BJ (cell line): ENCODE results near the gene HSPB2. TPM values are rescaled to one million over a fixed set of nuclear protein-coding genes. Genes with fewer than 3 reads are reported as not detected.

Source experiments
- CTCF ChIA-PET: fragments of 350-600 bp; formaldehyde crosslinking; extraction: SDS; loops from one replicate; lab custom pipeline; 2021; ENCODE audit warnings: antibody characterized with exemption, inconsistent platforms; lab: Yijun Ruan, JAX
- POLR2A ChIA-PET: fragments of 300-600 bp; sonication (Branson Sonifier 250); formaldehyde crosslinking; extraction: SDS; loops from one replicate; lab custom pipeline; 2021; ENCODE audit warnings: antibody characterized with exemption; lab: Charles Lee
- DNase-seq: peaks from one replicate; pipeline ENCODE4 v3.0.0-alpha.2; 2011; ENCODE audit warnings: low read depth
- H3K27me3 ChIP-seq: 2 replicates; pipeline ENCODE4 v1.6.0; 2011; ENCODE audit warnings: low read length; ENCODE audit not compliant: control insufficient read depth, insufficient read depth
- H3K36me3 ChIP-seq: 2 replicates; pipeline ENCODE4 v1.5.1; 2011; ENCODE audit warnings: low read length; ENCODE audit not compliant: control insufficient read depth, insufficient read depth
- H3K4me3 ChIP-seq: 2 replicates; pipeline ENCODE4 v1.5.1; 2011; ENCODE audit warnings: low read depth, mild to moderate bottlenecking, control low read depth, low read length
- CTCF ChIP-seq: IDR thresholded peaks from 2 replicates; pipeline ENCODE4 v1.5.1; 2011; ENCODE audit warnings: low read depth, mild to moderate bottlenecking, control low read depth, inconsistent platforms, low read length, moderate library complexity; ENCODE audit not compliant: insufficient read depth
- polyA plus RNA-seq: library from polyadenylated mRNA; depleted of rRNA; stranded (reverse); fragments of >200 nt; gene quantifications from 2 replicates; pipeline ENCODE4 v1.2.3, GENCODE V29; 2011

Gene HSPB2
- polyA plus RNA-seq, 1 experiment, result 4.0 TPM

GRCh38 chr11:111920908-111921307 lies 8.4 kb downstream of the HSPB2 start:
- CTCF ChIA-PET, result no interaction called here

GRCh38 chr11:111921541-111922230 lies 9.2 kb downstream of the HSPB2 start:
- no peak for DNase-seq
- Histone ChIP-seq H3K36me3 (no peaks in the 10 kb centered on the region), H3K4me3 (no peak overlapping the region), H3K27me3 (no peaks in the 10 kb centered on the region)
- POLR2A ChIA-PET, result no interaction called here
- CTCF ChIA-PET, result interaction anchor here (0.9 kb wide), 1 partner anchor 13 kb away, joined by 4 read pairs; no protein-coding TSS in a partner anchor
- TF ChIP-seq CTCF, result no peak

More at GRCh38 chr11:111920908-111921307, 8.4 kb downstream of the HSPB2 start:
- no peak for TF ChIP-seq CTCF
- H3K27me3 ChIP-seq, result no peaks in the 10 kb centered on the region
- H3K36me3 ChIP-seq, result no peaks in the 10 kb centered on the region
- POLR2A ChIA-PET, result no interaction called here
- no peak overlapping the region for H3K4me3 ChIP-seq
- no peak for DNase-seq

GRCh38 chr11:111922803-111923202 lies 10.3 kb downstream of the HSPB2 start:
- CTCF ChIA-PET, result interaction anchor here (0.9 kb wide), 1 partner anchor 52 kb away, joined by 3 read pairs; no protein-coding TSS in a partner anchor
- POLR2A ChIA-PET, result no interaction called here
- peak; percentile 54 for DNase-seq
- no peaks in the 10 kb centered on the region for H3K36me3 ChIP-seq
- no peaks in the 10 kb centered on the region for H3K27me3 ChIP-seq
- TF ChIP-seq CTCF, result no peak
- H3K4me3 ChIP-seq, result no peak overlapping the region

GRCh38 chr11:111923351-111923788 lies 10.8 kb downstream of the HSPB2 start:
- CTCF ChIA-PET, result interaction anchor here (0.7 to 1.5 kb wide), 4 partner anchors 9 to 52 kb away, joined by 3 to 4 read pairs (median 3); partner anchors contain the start of gene DIXDC1
- Histone ChIP-seq H3K36me3 (no peaks in the 10 kb centered on the region), H3K27me3 (no peaks in the 10 kb centered on the region), H3K4me3 (no peak overlapping the region)
- POLR2A ChIA-PET, result interaction anchor here (0.5 kb wide), 1 partner anchor 9 kb away, joined by 9 read pairs; no protein-coding TSS in a partner anchor
- no peak for TF ChIP-seq CTCF
- DNase-seq, result no peak

- TF ChIP-seq CTCF, result no peak
- no peak overlapping the region for H3K4me3 ChIP-seq
- no peak for DNase-seq
These were observed 11.4 kb downstream of the HSPB2 start for GRCh38 chr11:111923951-111924350.

More at GRCh38 chr11:111923951-111924350, 11.4 kb downstream of the HSPB2 start:
- ChIA-PET CTCF (interaction anchor here (0.7 to 1.5 kb wide), 6 partner anchors 8 to 51 kb away, joined by 3 to 4 read pairs (median 3); partner anchors contain the start of gene DIXDC1), POLR2A (interaction anchor here (0.5 kb wide), 1 partner anchor 8 kb away, joined by 9 read pairs; no protein-coding TSS in a partner anchor)
- H3K27me3 ChIP-seq, result no peaks in the 10 kb centered on the region
- H3K36me3 ChIP-seq, result no peaks in the 10 kb centered on the region
